ENCODE measurements around the gene RASSF7. TPM values are rescaled to one million over a fixed set of nuclear protein-coding genes. Genes with fewer than 3 reads are reported as not detected.
A peak's percentile ranks its signal among the peaks of the same experiment; 100 is the strongest.
"Not testable (repeated sequence)": the region's sequence is repeated elsewhere in the genome, so short reads cannot be mapped to it uniquely, and the experiment has no call there.

RASSF7 gene, protein sequence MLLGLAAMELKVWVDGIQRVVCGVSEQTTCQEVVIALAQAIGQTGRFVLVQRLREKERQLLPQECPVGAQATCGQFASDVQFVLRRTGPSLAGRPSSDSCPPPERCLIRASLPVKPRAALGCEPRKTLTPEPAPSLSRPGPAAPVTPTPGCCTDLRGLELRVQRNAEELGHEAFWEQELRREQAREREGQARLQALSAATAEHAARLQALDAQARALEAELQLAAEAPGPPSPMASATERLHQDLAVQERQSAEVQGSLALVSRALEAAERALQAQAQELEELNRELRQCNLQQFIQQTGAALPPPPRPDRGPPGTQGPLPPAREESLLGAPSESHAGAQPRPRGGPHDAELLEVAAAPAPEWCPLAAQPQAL
- total RNA-seq (1 to 10 TPM; 5.6 to 8.5 TPM), polyA plus RNA-seq (1 to 10 TPM; 8.4 to 9.9 TPM)
- long read RNA-seq, donor 1, transcript RASSF7-201 (4 exons, 1,731 nt) = major isoform, 23 of 46 reads
- long read RNA-seq, donor 1, partial matches to known transcripts = 10 of 46 reads
- long read RNA-seq, donor 1, other reads (novel, unspliced or antisense) = 13 of 46 reads
- long read RNA-seq, donor 2, partial matches to known transcripts = 4 of 12 reads
- long read RNA-seq, donor 2, other reads (novel, unspliced or antisense) = 3 of 12 reads

DNA sequence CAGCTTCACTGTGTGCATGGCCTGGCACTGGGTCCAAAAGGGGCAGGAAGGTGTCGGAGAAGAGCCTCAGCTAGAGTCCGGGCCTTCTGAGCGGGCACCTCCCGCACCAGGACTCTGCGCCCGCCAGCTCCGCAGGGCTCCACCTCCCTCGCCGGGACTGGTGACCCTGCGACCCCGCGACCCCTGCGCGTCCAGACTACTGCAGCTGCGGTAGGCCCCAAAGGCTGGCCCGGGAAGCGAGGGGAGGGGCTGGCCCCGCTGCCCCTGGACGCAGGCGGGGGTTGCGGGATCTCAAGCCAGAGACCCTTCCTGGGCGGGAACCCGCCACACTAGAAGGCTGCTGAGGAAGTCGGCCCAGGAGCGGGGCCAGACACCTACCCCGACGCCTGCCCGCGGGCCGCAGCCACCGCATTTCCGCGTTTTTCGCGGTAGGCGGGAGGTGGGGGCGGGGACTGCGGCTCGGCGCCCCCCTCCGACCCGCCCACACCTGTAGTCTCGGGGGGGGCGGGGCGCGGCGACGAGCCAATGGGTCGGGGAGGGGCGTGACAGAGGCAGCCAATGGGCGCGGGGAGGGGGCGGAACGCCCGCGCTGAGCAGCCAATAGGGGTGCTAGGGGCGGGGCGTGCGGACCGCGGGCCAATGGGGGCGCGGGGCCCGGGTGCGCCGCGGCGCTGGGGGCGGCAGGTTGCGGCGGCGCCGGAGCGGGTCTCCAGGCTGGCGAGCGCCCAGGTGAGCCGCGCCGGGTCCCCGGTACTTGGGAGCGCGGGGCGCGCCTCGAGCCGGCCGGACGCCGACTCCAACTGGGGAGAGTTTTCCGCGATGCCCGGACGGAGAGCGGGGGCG is at the start of gene RASSF7, which contains the start of gene LMNTD2:
Gene RASSF7 (plus strand): TSS at position 666 of the 843 bp plus-strand sequence. CDS start 799 bp downstream, outside the sequence.
Gene LMNTD2 (minus strand): TSS at position 434 of the 843 bp plus-strand sequence. CDS start 22 bp downstream, at position 412.
- Histone ChIP-seq H3K27me3 (ENCODE audit: control insufficient read depth in 1 of 2, insufficient read depth in 2 of 2, low read length in 1 of 2) (no peaks in the 10 kb centered on the region), H3K36me3 (ENCODE audit: control insufficient read depth in 1 of 2, insufficient read depth in 2 of 2, low read length in 1 of 2) (no peaks in the 10 kb centered on the region), H3K9me3 (ENCODE audit: control insufficient read depth, low read length) (no peaks in the 10 kb centered on the region), H3K4me3 (ENCODE audit: low read length in 2 of 2) (peak within 1 kb of the TSS; percentile 41 to 62), H3K27ac (ENCODE audit: low read depth in 1 of 2, low read length in 2 of 2) (no peak within 1 kb of the TSS), H3K4me1 (ENCODE audit: control insufficient read depth in 1 of 2, insufficient read depth in 2 of 2, low read length in 2 of 2) (no peaks in the 10 kb centered on the region)
- DNase-seq = peak; percentile 93 to 95
- peak; percentile 92 for ATAC-seq (ENCODE audit: low FRiP score)
- intact Hi-C loops (cut with DNase I) = no loop called here
- 1 to 2% methylated on average over 49 to 95 of the region's 95 CpGs for WGBS, 2 donors

DNA sequence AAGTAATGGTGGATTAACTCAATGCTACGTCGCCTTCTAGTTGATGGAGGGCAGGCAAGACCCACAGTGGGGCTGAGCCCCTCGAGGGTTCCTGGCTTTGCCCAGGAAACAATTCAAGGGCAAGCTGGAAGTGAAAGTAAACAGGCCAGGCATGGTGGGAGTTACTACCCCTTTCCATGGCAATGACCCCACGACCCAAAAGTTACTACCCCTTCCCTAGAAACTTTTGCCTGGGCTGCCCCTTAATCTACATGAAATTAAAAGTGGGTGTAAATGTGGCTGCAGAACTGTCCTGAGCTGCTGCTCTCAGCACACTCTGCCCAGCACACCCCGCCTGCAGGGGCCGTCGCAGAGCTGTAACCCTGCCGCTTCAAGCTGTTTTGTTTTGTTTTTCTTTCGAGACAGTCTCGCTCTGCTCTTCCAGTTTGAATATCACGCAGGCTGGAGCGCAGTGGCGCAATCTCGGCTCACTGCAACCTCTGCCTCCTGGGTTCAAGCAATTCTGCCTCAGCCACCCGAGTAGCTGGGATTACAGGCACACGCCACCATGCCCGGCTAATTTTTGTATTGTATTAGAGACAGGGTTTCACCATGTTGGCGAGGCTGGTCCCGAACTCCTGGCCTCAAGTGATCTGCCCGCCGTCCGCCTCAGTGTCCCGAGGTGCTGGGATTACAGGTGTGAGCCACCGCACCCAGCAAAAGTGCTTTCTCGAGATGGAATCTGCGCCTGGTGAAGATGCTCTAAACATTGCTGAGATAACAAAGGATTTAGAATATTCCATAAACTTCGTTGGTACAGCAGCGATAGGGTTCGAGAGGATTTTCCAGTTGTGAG is 47.8 kb upstream of the RASSF7 start:
- Histone ChIP-seq H3K9me3 (ENCODE audit: control insufficient read depth, low read length) (no peaks in the 10 kb centered on the region), H3K36me3 (ENCODE audit: control insufficient read depth in 1 of 2, insufficient read depth in 2 of 2, low read length in 1 of 2) (no peaks in the 10 kb centered on the region), H3K4me3 (ENCODE audit: low read length in 2 of 2) (no peak overlapping the region), H3K4me1 (ENCODE audit: control insufficient read depth in 1 of 2, insufficient read depth in 2 of 2, low read length in 2 of 2) (no peaks in the 10 kb centered on the region), H3K27me3 (ENCODE audit: control insufficient read depth in 1 of 2, insufficient read depth in 2 of 2, low read length in 1 of 2) (no peaks in the 10 kb centered on the region), H3K27ac (ENCODE audit: low read depth in 1 of 2, low read length in 2 of 2) (no peak overlapping the region)
- ATAC-seq (ENCODE audit: low FRiP score) (no peak), DNase-seq (no peak)
- intact Hi-C loops (cut with DNase I) = no loop called here
- 94 to 95% methylated on average over 29 of the region's 29 CpGs for WGBS, 2 donors

DNA sequence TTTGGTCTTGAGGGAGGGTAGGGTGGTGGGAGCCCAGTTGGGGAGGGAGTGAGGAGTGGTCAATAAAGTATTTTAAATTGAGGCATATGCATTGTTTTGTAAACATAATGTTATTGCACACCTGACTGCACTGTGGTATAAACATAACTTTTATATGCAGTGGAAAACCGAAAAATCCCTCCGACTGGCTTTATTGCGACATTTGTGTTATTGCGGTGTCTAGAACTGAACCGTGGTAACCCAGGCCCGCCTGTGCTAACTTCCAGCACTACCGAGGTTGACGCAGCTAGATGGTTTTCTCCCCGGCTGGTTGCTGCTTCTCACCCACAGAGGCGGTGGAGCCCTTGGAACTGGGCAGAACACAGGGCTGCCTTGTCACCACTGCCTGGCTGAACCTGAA is 46.2 kb upstream of the RASSF7 start:
- DNase-seq = no peak
- H3K4me3 ChIP-seq (ENCODE audit: low read length in 2 of 2) = no peak overlapping the region
- no peaks in the 10 kb centered on the region for H3K36me3 ChIP-seq (ENCODE audit: control insufficient read depth in 1 of 2, insufficient read depth in 2 of 2, low read length in 1 of 2)
- 96% methylated on average over 10 of the region's 10 CpGs for WGBS, 2 donors
- H3K4me1 ChIP-seq (ENCODE audit: control insufficient read depth in 1 of 2, insufficient read depth in 2 of 2, low read length in 2 of 2) = no peaks in the 10 kb centered on the region
- ATAC-seq (ENCODE audit: low FRiP score) = no peak
- intact Hi-C loops (cut with DNase I) = no loop called here
- H3K9me3 ChIP-seq (ENCODE audit: control insufficient read depth, low read length) = no peaks in the 10 kb centered on the region
- no peak overlapping the region for H3K27ac ChIP-seq (ENCODE audit: low read depth in 1 of 2, low read length in 2 of 2)
- H3K27me3 ChIP-seq (ENCODE audit: control insufficient read depth in 1 of 2, insufficient read depth in 2 of 2, low read length in 1 of 2) = no peaks in the 10 kb centered on the region

- intact Hi-C loops (cut with DNase I) = no loop called here
Observed at GRCh38 chr11:515131-515530, 45.6 kb upstream of the RASSF7 start.

GRCh38 chr11:516400-516799 is 44.4 kb upstream of the RASSF7 start:
- H3K4me1 ChIP-seq (ENCODE audit: control insufficient read depth in 1 of 2, insufficient read depth in 2 of 2, low read length in 2 of 2) = no peaks in the 10 kb centered on the region
- no peak overlapping the region for H3K4me3 ChIP-seq (ENCODE audit: low read length in 2 of 2)
- no peak overlapping the region for H3K27ac ChIP-seq (ENCODE audit: low read depth in 1 of 2, low read length in 2 of 2)
- DNase-seq = no peak
- no peaks in the 10 kb centered on the region for H3K27me3 ChIP-seq (ENCODE audit: control insufficient read depth in 1 of 2, insufficient read depth in 2 of 2, low read length in 1 of 2)
- H3K9me3 ChIP-seq (ENCODE audit: control insufficient read depth, low read length) = no peaks in the 10 kb centered on the region
- WGBS, 2 donors = 87 to 92% methylated on average over 4 of the region's 4 CpGs
- no peak for ATAC-seq (ENCODE audit: low FRiP score)
- no peaks in the 10 kb centered on the region for H3K36me3 ChIP-seq (ENCODE audit: control insufficient read depth in 1 of 2, insufficient read depth in 2 of 2, low read length in 1 of 2)
- intact Hi-C loops (cut with DNase I) = no loop called here

More at GRCh38 chr11:515131-515530, 45.6 kb upstream of the RASSF7 start:
- H3K27ac ChIP-seq (ENCODE audit: low read depth in 1 of 2, low read length in 2 of 2) = no peak overlapping the region
- H3K9me3 ChIP-seq (ENCODE audit: control insufficient read depth, low read length) = no peaks in the 10 kb centered on the region
- no peaks in the 10 kb centered on the region for H3K27me3 ChIP-seq (ENCODE audit: control insufficient read depth in 1 of 2, insufficient read depth in 2 of 2, low read length in 1 of 2)
- WGBS, 2 donors = 94% methylated on average over 6 of the region's 6 CpGs
- H3K36me3 ChIP-seq (ENCODE audit: control insufficient read depth in 1 of 2, insufficient read depth in 2 of 2, low read length in 1 of 2) = no peaks in the 10 kb centered on the region
- H3K4me3 ChIP-seq (ENCODE audit: low read length in 2 of 2) = no peak overlapping the region
- H3K4me1 ChIP-seq (ENCODE audit: control insufficient read depth in 1 of 2, insufficient read depth in 2 of 2, low read length in 2 of 2) = no peaks in the 10 kb centered on the region
- DNase-seq = no peak
- no peak for ATAC-seq (ENCODE audit: low FRiP score)

DNA sequence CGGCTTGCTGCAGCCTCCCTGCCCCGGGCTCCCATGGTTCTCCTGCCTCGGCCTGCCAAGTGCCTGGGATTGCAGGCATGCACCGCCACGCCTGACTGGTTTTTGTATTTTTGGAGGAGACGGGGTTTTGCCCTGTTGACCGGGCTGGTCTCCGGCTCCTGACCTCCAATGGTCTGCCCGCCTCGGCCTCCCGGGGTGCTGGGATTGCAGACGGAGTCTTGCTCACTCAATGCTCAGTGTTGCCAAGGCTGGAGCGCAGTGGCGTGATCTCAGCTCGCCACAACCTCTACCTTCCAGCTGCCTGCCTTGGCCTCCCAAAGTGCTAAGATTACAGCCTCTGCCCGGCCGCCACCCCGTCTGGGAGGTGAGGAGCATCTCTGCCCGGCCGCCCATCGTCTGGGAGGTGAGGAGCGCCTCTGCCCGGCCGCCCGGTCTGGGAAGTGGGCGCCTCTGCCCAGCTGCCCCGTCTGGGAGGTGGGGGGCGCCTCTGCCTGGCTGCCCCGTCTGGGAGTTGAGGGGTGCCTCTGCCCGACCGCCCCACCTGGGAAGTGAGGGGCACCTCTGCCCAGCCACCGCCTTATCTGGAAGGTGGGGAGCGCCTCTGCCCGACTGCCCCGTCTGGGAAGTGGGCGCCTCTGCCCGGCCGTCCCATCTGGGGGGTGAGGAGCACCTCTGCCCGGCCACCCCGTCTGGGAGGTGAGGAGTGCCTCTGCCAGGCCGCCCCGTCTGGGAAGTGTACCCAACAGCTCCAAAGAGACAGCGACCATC is 43.7 kb upstream of the RASSF7 start:
- intact Hi-C loops (cut with DNase I); H3K27ac ChIP-seq (ENCODE audit: low read depth in 1 of 2, low read length in 2 of 2); DNase-seq: not testable (repeated sequence)

GRCh38 chr11:518463-519202 is 42.1 kb upstream of the RASSF7 start:
- intact Hi-C loops (cut with DNase I) = no loop called here
- Histone ChIP-seq H3K4me3 (ENCODE audit: low read length in 2 of 2) (no peak overlapping the region), H3K36me3 (ENCODE audit: control insufficient read depth in 1 of 2, insufficient read depth in 2 of 2, low read length in 1 of 2) (no peaks in the 10 kb centered on the region), H3K27ac (ENCODE audit: low read depth in 1 of 2, low read length in 2 of 2) (peak overlapping the region in 1 of 2 donors; percentile 68), H3K9me3 (ENCODE audit: control insufficient read depth, low read length) (no peaks in the 10 kb centered on the region), H3K4me1 (ENCODE audit: control insufficient read depth in 1 of 2, insufficient read depth in 2 of 2, low read length in 2 of 2) (no peaks in the 10 kb centered on the region), H3K27me3 (ENCODE audit: control insufficient read depth in 1 of 2, insufficient read depth in 2 of 2, low read length in 1 of 2) (no peaks in the 10 kb centered on the region)
- ATAC-seq (ENCODE audit: low FRiP score) (peak; percentile 99), DNase-seq (peak; percentile 94 to 97)
- WGBS, 2 donors = 5 to 6% methylated on average over 41 to 74 of the region's 74 CpGs

More for the DNA sequence above, 43.7 kb upstream of the RASSF7 start:
- H3K9me3 ChIP-seq (ENCODE audit: control insufficient read depth, low read length); H3K36me3 ChIP-seq (ENCODE audit: control insufficient read depth in 1 of 2, insufficient read depth in 2 of 2, low read length in 1 of 2); H3K4me1 ChIP-seq (ENCODE audit: control insufficient read depth in 1 of 2, insufficient read depth in 2 of 2, low read length in 2 of 2); ATAC-seq (ENCODE audit: low FRiP score); H3K27me3 ChIP-seq (ENCODE audit: control insufficient read depth in 1 of 2, insufficient read depth in 2 of 2, low read length in 1 of 2); H3K4me3 ChIP-seq (ENCODE audit: low read length in 2 of 2): not testable (repeated sequence)
- 97% methylated on average over 42 to 43 of the region's 43 CpGs for WGBS, 2 donors
